ENCODE results near the gene MYADML2.
A peak's percentile ranks its signal among the peaks of the same experiment; 100 is the strongest.

MYADML2 gene

GRCh38 chr17:81895400-81895799 lies 51.6 kb downstream of the MYADML2 start:
- DNase-seq: no peak

- DNase-seq: no peak
Observed at GRCh38 chr17:81891303-81891552, 55.8 kb downstream of the MYADML2 start.

- peak; percentile 55 for DNase-seq
Observed at GRCh38 chr17:81890447-81891302, 56.4 kb downstream of the MYADML2 start.
